SK-N-DZ (cell line): ENCODE results near the gene CLIP2.
"Not testable (repeated sequence)": the region's sequence is repeated elsewhere in the genome, so short reads cannot be mapped to it uniquely, and the experiment has no call there.

Experiments
- DNase-seq: peaks from one replicate; pipeline ENCODE4 v3.0.0-alpha.2; 2015; ENCODE audit warnings: low spot score

CLIP2 gene

GRCh38 chr7:74332373-74333176, 43.4 kb downstream of the CLIP2 start:
- no peak for DNase-seq

DNA sequence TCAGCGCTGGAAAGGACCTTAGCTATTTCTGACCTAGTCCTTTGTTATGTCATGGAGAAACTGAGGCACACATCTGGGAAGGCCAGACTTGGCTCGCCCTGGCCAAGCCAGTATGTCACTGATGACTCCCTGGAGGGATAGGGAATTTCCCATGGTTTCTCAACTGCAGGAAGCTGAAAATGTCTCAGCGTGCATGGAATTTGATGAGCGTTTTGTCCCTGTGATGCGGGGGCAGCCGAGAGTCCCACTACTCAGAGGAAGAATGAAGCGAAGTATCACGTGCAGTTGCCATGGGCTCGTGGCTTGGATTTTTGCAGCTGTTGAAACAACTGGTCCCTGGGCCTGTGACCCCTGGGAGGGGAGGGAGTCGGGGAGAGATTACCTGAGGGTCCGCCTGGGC, 44.8 kb downstream of the CLIP2 start:
- no peak for DNase-seq

GRCh38 chr7:74337926-74338325, 48.7 kb downstream of the CLIP2 start:
- no peak for DNase-seq

GRCh38 chr7:74338366-74339108, 49.3 kb downstream of the CLIP2 start:
- DNase-seq, result no peak

GRCh38 chr7:74339648-74340047, 50.4 kb downstream of the CLIP2 start:
- not testable (repeated sequence) for DNase-seq

DNA sequence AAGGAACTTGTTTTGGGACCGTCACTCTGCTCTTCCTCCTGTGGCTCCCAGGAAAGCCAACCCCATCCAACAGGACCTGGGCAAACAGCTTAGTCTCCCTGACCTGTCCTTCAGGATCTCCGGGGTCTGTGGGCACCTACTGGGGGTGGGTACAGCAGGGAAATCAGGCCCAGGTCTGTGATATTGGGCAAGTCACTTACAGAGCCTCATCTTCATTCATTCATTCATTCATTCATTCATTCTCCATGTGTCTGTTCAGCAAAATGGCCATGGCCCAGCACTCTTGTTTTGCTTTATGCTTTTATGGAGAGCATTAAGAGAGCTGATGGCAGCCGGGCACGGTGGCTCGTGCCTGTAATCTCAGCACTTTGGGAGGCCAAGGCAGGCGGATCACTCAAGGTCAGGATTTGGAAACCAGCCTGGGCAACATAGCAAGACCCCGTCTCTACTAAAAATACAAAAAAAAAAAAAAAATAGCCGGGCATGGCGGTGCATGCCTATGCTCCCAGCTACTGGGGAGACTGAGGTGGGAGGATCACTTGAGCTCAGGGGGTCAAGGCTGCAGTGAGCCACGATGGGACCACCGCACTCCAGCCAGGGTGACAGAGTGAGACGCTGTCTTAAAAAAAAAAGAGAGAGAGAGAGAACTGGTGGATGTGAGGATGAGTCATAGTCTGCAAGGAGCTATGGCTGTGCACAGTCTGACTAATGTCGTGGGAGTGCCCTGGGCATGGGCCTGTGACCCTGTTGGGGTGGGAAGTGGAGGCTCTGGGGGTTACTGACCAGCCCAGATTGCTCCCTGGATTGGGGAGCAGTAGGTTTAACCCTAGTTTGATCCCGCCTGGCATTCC, 54.3 kb downstream of the CLIP2 start:
- no peak for DNase-seq

DNA sequence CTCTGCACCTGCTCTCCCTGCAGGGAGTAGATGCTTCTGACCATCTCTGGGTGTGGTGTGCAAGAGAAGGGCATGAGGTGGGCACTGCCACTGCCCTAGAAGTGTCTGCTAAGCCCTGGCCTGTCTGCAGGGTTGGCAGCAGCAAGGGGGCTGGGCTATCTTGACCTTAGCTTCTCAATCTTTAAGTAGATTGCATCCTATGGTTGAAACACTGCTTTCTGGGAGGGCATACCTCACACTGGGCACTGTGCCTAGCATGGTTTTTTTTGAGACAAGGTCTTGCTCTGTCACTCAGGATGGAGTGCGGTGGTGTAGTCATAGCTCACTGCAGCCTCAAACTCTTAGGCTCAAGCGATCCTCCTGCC, 54.9 kb downstream of the CLIP2 start:
- DNase-seq, result no peak

GRCh38 chr7:74344786-74345185, 55.6 kb downstream of the CLIP2 start:
- no peak for DNase-seq

- DNase-seq, result no peak
Measured at GRCh38 chr7:74345970-74346369, 56.8 kb downstream of the CLIP2 start.

DNA sequence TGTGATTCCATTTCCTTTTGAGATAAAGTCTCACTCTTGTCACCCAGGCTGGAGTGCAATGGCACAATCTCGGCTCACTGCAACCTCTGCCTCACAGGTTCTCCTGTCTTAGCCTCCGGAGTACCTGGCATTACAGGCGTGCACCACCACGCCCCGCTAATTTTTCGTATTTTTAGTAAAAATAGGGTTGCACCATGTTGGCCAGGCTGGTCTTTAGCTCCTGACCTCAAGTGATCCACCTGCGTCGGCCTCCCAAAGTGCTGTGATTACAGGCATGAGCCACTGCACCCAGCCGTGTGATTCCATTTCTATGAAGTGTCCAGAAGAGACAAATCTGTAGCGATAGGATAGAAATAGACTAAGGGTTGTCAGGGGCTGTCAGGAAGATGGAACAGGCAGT, 60.4 kb downstream of the CLIP2 start:
- DNase-seq, result no peak

- DNase-seq, result no peak
Measured at GRCh38 chr7:74350751-74351150, 61.5 kb downstream of the CLIP2 start.

GRCh38 chr7:74351836-74352235, 62.6 kb downstream of the CLIP2 start:
- no peak for DNase-seq

GRCh38 chr7:74352551-74353138, 63.4 kb downstream of the CLIP2 start:
- DNase-seq, result not testable (repeated sequence)

GRCh38 chr7:74354009-74354408, 64.8 kb downstream of the CLIP2 start:
- DNase-seq, result no peak

DNA sequence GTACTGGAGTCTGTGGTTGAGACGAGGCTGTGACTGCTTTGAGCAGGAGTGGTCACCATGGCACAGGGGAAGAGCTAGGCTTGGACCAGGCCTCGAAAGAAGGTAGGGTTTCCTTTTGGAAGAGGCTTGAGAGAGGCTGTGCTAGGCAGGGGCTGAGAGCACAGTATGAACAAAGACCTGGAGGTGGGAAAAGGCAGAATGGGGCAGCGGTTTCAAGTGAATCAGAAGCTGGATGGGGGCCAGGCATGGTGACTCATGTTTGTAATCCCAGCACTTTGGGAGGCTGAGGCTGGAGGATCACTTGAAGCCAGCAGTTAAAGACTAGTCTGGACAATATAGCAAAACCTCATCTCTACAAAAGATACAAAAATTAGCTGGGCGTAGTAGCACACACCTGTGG, 65.9 kb downstream of the CLIP2 start:
- DNase-seq, result no peak

GRCh38 chr7:74356589-74357315, 67.5 kb downstream of the CLIP2 start:
- no peak for DNase-seq

DNA sequence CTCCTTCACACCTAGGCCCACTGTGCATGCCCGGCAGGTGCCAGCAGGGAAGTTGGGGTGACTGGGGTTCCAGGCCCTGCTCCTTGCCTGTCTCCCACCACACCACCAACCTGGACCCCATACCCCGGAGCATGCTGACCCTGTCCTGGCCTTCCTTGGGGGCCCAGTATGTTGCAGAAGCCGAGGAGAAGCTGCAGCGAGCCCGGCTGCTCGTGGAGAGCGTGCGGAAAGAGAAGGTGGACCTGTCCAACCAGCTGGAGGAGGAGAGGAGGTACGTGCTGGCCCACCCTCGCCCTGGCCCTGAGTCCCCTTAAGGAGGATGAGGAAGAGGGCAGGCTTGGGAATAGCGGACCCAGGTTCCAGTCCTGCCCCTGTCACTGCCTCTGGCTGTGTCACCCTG, 70.8 kb downstream of the CLIP2 start:
- no peak for DNase-seq

GRCh38 chr7:74362266-74362665, 73.1 kb downstream of the CLIP2 start:
- DNase-seq, result no peak

DNA sequence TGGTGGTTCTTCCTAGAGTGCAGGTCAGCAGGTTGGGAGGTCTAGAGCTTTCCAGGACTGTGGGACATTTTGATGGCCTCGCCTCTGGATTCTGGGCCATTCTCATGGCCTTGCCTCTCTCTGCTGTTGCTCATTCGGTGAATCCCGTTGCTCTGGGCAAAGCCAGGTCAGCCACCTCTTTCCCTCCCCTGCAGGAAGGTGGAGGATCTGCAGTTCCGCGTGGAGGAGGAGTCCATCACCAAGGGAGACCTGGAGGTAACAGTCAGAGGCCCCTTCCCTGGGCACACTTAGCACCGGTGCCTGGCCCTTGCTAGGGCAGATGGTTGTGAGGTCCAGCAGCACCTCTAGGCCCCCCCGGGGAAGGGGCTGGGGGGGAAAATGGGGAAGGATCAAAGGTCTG, 74.9 kb downstream of the CLIP2 start:
- no peak for DNase-seq

DNA sequence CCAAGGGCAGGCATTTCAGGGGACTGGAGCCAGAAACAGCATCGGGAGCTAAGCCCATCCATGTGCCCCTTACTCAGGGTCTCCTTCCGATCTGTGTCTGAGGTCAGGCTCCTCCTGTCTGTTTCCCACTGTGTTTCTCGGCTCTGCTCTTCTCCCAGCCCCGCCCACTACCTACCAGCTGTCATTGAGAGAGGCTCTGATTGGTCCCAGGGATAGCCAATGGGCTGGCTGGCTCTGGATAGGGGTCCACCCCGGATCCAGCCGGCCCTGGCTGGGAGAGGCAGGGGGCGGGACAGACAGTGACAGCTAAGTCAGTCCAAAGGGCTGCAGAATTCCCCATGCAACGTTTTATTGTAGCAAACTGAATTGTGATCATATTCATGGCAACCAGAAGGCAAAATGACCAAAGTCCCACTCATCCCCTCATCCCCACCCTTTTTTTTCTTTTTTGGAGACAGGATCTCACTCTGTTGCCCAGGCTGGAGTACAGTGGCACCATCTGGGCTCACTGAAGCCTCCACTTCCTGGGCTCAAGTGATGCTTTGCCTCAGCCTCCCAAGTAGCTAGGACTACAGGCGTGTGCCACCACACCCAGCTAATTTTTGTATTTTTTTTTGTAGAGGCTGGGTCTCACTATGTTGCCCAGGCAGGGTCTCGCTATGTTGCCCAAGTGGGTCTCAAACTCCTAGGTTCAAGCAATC, 76.3 kb downstream of the CLIP2 start:
- DNase-seq, result peak; percentile 93
